Measurements from ENCODE around the gene ACTN1.
A peak's percentile ranks its signal among the peaks of the same experiment; 100 is the strongest.
"Not testable (repeated sequence)": the region's sequence is repeated elsewhere in the genome, so short reads cannot be mapped to it uniquely, and the experiment has no call there.

The ACTN1 gene

DNA sequence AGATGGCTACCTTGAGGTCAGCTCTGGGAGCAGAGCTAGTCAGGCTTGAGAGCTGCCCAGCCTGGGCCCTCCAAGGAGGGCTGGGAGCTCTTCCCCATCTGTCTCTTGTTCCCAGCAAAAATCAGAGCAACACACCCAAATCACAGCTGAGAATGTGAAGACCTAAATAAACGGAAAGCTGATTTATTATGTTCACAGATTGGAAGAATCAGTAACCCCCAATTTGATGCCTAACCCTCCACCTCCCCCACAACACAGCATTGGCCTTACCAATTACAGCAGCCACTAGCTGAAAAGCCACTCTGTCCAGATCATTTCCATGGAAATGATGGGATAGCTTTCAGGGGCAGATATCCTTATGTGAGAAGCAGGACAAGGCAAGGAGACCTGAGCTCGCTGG lies 7.1 kb upstream of the ACTN1 start:
- DNase-seq, result no peak

DNA sequence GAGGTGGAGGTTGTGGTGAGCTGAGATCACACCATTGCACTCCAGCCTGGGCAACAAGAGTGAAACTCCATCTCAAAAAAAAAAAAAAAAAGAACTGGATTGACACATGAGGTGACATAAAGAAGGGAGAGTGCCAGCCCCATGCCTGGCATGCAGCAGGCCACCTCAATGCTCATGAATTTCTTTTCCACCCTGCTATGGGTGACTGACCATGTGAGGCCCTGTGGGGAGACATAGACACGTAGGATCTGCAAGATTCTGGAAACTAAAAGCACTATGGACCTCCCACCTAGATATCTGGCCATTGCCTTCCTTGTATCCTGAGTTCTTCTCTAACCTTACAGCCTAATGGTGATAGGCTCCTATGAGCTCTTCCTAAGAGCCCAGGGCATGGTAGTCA lies 5.6 kb upstream of the ACTN1 start:
- no peak for DNase-seq

DNA sequence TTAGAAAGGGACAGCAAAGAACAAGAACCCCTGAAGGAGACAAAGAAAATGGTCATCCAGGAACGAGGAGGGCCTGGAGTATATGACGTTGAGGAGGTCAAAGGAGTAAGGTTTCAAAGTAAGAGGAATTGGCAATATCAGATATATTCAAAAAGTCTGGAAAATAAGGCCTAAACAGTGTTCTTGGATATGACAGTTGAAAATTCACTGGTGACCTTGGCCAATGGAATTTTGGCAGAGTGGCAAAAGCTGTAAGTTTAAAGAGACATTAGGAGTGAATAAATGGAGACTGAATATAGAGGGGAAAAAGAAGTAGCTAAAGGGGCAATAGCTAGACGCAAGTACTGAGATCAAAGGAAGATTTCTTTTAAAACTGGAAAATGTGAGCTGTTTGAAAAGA lies 4.1 kb upstream of the ACTN1 start:
- no peak for DNase-seq

DNA sequence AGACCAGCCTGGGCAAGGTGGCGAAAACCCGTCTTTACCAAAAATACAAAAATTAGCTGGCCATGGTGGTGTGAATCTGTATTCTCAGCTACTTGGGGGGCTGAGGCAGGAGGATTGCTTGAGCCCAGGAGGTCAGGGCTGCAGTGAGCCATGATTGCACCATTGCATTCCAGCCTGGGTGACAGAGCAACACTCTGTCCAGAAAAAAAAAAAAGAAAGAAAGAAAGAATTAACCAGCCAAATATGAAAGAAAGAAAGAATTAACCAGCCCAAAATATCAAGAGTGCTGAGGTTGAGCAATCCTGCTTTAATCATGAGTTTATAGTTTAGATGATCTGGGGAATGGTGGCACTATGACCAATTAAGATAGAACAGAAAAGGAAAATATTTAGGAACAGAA lies 3.5 kb upstream of the ACTN1 start:
- DNase-seq, result no peak

DNA sequence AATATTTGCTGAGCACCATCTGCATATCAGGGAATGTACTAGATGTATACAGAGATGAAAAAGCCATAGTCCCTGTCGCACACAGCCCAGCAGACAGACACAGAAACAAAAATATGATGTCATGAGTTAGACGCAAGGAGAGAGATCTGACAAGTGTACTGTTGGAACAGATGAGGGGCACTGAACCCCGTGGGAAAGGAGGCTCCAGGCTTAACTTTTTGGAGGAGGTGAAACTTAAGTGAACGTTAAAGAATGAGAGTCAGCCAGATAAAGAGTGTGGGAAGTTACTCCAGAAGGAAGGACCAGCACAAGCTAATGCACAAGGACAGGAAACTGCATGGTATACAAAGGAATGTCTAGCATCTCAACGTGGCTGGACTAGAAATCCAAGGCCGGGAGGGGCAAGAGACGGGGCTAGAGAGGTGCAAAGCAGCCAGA lies 2.5 kb upstream of the ACTN1 start:
- DNase-seq, result no peak

DNA sequence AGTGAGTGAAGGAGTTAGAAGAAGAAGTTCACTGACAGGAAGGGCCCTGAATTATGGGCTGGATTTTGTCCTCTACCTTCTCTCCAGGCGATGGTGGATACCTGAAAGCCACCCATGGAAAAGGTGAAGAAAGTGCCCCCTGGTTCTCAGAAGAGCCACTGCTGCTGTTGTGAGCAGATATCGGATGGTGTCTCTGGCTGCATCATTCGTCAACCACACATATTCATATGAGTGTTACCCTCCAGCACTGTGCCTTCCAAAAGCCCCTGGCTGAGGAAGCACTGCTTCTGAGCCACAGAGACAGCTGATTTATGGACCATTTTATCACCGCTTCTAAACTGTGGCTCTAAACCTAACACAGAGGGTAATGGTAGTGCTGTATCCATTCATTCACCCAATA lies 2.0 kb upstream of the ACTN1 start:
- DNase-seq, result no peak

DNA sequence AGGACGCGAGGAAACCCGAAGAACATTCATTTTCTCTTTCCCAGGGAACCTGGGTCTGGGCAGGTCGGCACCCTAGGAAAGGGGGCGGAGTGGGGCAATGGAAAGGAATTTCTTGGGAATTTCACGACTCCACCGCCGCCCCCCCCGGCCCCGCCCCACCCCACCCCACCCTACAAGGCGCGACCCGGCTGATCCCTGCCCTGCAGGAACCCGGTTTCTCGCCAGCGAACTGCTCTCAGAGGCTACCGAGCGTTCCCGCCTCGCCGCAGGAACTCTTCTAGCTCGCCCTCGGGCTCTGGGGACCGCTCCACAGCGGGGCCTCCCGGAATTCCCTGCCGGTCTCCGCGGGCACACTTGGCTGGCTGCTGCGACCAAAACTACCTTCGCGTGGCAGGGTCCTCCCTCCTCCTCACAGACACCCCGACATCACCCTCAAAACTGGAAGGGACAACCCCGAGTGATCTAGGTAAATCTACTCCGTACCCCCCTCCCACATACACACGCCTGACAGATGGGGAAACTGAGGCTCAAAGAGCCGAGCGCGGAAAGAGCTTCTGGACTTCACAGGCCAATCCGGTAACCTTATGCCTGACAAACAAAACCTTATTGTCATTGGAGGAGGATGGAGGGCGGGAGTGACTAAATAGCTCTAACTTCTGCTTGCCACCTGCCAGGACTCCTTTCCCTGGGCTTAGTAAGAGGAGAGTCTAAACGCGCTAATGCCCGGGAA lies 785 bp upstream of the ACTN1 start:
- DNase-seq, result no peak

DNA sequence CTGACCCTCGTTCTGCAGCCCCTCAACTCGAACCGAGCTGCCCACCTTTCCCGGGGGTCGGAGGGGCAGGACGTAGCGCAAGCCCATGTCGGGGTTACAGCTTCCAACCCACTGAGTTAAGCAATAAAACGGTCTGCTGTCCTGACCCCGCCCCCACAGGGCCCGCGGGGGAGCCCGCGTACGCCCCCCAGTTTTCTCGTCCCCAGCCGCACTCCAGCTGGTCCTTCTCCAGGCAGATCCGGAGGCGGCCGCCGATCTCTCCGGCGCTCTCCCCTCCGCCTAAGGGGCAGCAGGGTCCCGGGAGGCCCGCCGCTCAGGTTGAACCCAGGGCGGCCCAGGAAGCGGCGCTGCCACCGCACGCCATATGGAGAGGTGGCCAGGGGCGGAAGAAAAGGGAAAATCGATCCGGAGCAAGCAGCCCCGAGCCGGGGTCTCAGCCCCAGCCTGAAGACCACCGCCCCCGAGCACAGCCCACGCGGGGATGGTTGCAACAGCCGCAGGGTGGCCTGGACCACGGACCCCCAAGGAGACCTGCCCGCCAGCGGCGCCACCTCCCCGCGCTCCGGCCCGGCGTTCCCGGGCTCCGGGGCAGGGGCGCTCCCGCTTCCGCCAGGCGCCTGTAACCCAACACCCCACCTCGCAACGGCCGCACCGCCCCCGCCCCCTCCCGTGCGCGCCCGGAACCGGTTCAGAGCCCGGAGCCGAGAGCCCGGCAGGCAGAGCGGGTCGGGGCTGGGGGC lies 760 bp downstream of the ACTN1 start:
- DNase-seq, result peak; percentile 19 to 31

DNA sequence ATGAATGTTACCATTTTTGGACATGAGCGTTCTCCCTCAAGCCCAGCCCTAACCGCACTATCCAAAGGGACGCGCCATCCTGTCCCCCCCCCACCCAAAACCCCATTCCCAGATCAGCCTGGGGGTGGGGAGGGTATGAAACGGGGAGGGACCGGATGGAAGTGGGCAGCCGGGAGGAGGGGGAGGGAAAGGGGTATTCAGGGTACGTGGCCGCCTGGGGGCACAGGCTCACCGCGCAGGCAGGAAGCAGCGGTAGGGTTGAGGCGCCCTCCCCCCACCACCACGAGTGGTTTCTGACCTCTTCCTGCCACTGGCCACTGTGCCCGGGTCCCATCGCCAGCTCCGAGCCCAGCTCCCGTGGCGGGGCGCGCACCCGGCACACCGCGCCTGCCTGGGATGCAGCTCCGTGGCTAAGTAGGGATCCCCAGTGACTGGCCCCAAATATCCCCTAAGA lies 1.4 kb downstream of the ACTN1 start:
- DNase-seq, result peak; percentile 42 to 52

DNA sequence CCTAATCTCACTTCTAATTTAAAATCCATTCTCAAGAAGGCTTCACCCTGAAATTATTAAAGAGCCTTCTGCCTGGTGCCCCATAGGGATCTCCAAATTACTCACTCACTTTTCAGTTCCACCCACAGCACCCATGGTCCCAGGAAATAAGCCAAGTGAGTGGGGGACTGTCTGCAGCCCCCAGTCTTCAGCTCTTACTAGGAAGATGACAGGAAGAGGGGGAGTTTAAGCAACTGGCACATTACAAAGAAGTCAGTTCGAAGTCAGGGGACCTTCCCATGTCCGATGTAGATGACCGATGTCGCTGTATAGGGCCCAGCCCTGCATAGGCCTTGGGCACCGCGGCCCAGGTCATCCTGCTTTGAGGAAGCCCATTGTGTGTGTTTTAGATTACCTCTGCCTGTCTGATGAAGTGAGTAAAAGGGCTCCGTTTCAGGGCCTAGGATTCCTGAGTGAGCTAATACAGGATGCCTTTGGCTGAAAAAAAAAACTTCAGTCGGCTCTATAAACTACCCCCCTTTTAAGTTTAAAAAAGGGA lies 1.9 kb downstream of the ACTN1 start:
- DNase-seq, result no peak

DNA sequence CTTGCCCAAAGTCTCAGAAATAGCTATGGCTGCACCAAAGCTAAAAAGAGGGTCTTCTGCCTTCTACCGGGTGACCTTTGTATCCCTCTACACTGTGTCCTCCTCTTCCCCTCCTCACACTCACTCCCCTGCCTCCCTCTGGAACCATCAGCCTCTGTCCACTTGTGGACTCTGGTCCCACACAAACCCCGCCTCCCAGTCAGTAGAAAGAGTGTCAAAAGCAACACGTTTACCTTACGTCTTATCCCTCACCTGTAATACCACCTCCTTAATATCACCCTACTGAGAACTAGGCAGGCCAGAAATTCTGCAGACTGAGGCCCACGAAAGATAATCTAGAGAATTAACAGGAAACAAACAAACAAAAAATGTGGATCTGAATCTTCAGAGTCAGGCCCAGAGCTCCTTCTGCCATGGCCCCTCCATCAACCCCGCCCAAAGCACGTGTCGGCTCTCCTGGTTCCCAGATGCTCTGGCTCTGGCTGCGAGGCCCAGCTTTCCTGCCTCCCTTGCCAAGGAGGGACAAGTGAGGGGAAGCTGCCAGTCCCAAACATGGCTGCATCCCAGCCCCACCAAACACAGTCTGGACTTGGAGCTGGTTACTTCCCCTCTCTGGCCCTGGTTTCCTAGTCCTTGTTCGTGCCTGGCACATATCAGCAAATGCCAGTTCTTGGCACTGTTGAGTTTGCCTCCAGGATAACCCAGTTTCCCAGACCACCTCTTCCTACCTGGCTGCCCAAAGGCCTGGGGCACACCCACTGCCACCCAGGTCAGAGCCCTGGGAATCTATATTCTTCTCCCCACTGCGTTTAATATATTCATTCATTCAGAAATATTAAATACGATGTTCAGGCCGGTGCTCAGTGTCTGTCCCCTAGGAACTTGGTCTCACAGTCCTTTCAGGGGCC lies 2.7 kb downstream of the ACTN1 start:
- DNase-seq, result no peak

DNA sequence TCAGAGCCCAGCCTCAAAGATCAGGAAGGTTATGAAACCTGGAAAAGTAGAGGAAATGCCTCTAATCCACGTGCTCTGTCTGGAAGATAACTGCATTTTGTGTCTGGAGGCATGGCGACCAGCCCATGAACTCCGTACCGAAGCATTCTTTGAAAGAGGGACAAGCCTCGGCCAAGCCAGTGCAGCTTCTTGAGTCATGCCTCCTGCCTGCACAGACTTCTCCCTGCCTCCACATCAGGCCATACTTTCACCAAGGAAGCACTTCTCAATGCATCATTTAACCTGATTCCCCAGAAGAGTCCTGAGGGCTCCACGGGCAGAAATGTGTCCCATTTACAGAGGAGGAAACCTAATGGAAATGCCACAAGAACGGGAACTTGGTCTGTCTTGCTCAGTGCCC lies 3.4 kb downstream of the ACTN1 start:
- no peak for DNase-seq

DNA sequence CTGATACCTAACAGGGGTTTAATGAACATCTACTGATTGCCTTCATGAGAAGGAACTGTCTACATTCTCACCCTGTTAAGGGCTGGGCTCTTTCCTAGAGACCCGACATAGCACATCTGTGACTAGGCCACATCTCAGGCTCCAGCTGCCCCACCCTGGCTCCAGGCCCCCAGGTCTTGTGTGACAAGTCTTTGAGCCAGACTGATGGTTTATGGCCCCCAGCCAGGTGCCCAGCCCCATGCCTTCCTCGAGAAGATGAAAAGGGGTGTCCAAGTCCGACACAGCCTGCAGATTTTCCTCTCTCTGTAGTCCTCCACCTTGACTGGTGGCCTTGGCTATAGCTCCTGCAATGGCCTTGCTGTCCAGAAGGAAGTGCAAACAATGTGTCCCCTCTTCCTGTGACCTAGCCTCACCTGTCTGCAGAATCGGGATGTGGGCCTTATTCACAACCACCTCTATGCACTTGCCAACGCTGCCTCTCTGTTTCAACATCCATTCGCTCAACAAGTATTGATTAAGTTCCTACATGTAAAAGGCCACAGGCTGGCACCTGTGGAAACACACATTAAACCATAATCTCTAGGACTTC lies 4.2 kb downstream of the ACTN1 start:
- DNase-seq, result no peak

DNA sequence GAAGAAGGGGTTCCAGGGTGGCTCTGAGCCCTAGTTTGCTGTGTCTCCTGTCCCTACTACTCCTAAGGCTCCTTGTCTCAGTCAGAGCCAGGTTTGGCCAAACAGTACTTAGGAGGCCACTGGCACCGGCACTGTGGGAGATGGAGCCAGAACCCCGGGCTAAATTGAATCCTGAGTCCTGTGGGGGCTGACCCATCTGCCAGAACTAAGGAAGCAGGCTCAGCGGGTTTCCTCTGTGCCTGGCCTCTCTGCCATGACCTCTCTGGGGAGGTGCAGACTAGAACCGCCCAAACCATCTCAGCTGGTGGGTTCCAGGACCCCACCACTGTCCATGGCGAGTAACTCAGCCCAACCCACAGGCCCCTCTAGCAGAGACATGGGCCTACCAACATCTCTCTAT lies 5.5 kb downstream of the ACTN1 start:
- DNase-seq, result no peak

DNA sequence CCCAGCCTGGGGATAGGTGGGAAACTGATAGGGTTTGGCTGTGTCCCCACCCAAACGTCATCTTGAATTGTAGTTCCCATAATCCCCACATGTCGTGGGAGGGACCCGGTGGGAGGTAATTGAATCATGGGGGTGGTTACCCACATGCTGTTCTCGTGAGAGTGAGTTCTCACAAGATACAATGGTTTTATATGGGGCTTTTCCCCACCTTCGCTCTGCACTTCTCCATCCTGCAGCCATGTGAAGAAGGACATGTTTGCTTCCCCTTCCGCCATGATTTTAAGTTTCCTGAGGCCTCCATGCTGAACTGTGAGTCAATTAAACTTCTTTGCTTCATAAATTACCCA lies 5.9 kb downstream of the ACTN1 start:
- DNase-seq, result not testable (repeated sequence)

DNA sequence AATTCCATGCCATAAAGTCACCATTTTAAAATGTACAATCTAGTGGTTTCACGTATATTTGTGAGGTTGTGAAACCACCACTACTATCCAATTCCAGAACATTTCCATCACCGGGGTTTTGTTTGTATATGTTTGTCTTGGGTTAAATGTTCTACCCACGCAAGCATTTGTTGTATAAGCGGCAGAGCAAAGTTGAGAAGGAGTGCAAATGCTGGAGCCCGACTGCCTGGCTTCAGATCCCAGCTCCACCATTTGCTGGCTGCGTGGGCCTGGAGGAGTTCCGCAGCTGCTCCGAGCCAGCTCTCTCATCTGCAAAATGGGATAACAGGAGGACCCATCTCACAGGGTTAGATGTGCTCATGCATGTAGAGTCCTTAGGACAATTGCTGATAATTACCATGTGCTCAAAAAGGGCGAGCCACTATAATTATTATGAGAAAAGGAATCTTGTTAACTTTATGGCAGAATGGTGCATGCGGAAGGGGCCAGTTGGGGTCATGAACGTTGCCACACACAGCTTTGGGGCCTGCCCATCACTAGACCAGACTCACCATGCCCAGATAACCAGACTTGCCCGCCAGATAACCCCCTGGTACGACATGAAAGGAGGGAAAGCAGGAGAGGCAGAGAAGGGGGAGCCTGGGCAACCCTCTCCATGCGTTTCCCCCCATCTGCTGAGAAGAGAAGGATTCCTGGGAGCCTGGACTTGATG lies 6.4 kb downstream of the ACTN1 start:
- no peak for DNase-seq

DNA sequence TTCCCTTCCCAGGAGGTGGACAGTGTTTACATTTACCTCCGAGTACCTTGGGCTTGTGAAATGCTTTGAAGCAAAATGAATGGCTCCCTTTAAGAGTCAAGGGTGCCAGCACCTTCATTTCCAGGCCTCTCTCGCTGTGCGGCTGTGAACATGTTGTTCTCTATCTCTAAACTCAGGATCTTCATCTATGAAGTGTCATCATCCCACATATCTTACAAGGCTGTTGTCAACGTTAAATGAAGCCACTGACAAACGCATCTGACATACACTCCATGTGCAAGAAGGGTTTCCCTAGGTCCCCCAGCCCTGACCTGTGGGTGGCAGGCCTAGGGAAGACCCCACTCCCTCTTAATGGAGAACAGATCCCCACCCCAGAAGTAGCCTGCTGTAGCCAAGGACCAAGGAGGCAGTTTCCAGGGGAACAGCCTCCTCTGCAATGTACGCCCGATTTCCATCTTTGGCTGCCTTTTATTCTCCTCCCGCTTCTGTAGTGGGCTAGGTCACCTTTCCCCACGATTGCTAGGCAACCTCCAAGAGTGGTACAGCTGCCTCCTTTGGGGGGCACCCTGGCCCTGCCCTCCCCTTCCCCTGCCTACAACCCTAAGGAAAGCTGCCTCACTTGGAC lies 7.6 kb downstream of the ACTN1 start:
- DNase-seq, result no peak

DNA sequence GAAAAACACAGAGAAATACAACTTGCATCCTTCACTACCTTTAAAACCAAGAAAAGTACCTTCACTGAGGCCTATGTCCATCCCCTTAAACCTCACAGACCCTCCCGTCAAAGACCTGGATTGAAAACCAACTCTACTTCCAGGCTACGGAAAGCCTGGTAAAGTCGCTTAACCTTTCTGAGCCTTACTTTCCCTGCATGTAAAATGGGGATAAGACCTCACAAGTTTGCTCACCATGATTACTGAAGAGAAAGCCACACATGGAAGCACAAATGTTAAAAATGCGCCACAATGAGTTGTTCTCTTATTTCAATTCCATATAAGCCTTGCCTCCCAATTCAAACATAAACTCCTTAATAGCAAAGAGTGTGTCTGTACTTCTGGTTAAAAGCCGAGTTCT lies 8.4 kb downstream of the ACTN1 start:
- no peak for DNase-seq

DNA sequence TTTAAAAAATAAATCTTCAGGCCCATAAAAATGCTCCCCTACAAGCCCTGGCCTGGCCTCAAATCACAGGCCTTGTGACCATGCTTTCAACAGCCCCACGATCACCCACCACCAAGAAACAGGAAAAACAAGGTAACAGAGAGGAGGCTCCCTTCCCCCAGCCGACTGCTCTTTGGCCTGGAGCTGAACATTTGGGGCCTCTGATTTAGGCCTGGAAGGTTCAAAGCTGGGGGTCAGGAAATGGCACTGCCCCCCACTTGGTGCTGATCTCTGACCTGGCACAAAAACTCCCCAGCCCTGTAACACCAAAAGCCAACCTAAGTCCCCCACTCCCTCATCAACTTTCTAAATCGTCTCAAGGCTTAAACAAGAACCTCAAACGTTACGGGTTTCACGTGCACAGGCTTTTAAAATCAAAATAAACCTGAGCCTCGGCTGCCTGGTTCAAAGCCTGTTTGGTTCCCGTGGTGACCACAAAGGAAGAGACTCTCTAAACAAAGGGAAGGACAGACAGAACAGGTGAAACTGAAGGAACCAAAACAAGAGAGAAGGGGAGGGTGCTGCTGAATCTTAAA lies 9.0 kb downstream of the ACTN1 start:
- peak; percentile 53 to 63 for DNase-seq

DNA sequence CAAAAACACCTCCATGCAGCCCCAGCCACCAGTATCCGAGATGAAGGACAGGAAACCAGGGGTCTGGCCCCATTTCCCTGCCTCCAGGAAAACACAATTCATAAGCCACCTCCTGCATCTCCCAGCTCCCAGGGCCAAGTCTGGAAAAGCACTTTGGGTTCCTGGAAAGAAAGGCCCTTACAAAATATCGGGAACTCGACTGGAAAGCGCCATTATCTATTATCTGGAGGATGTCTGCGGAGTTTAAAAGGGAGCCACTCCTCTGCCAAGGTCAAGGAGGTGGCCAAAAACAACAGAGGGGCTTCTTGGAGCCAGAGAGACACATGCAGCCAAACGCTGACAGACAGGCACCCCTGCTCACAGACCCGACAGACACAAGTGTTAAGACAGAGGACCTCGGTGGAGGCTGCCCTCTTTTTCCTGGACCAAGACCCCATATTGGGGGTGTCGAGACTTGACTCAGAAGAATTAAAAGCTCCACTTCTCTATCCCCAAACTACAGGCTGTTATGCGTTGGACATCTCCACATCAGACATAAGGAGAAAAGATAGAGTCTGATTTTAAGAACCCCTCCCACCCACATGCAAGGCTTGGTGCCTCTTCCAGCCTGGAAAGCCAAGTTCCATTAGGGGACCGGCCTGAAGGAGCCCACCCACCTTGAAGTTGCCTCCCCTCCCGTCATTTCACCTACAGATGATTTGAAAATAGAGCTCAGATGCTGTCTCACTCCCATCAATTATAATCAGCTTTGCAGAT lies 9.6 kb downstream of the ACTN1 start:
- DNase-seq, result no peak

DNA sequence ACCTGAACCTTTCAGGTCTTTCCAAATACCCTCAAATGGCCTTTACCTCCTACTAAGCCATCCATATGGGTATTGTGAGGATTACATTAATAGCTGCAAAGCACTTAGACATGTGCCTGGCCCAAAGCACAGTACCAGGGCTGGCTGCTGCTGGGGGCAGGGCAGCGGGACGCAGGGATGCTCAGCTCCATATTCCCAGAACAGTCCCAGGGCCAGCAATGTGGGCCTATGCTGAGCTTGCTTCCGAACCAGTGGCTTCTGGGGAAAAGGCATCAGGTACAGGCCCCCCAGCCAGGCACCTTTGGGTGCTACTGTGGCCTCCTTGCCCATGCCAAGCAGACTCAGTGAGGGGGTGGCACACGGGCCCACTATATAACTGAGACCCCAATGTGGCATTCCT lies 10.4 kb downstream of the ACTN1 start:
- DNase-seq, result no peak

All from CD4-positive, alpha-beta T cell treated with Interferon alpha-2 for 1 hour (primary cell).